ENCODE data around the gene SLC15A2.

The SLC15A2 gene

GRCh38 chr3:121976727-121977126 lies 82.5 kb downstream of the SLC15A2 start:
- no peaks in the 10 kb centered on the region for H3K36me3 ChIP-seq (ENCODE audit: control insufficient read depth, insufficient read depth, low read length)
- H3K4me1 ChIP-seq (ENCODE audit: control insufficient read depth, insufficient read depth, low read length, poor library complexity, severe bottlenecking) = no peaks in the 10 kb centered on the region
- no peaks in the 10 kb centered on the region for H3K9me3 ChIP-seq (ENCODE audit: control insufficient read depth, low read length)
- DNase-seq = no peak
- H3K4me3 ChIP-seq (ENCODE audit: insufficient read depth, low read depth, low read length, poor library complexity, severe bottlenecking) = no peak overlapping the region
- H3K27ac ChIP-seq (ENCODE audit: insufficient read depth, low read length, poor library complexity, severe bottlenecking) = no peak overlapping the region
- no peaks in the 10 kb centered on the region for H3K27me3 ChIP-seq (replicated peaks; ENCODE audit: control insufficient read depth, insufficient read depth, low read length, poor library complexity, severe bottlenecking)

DNA sequence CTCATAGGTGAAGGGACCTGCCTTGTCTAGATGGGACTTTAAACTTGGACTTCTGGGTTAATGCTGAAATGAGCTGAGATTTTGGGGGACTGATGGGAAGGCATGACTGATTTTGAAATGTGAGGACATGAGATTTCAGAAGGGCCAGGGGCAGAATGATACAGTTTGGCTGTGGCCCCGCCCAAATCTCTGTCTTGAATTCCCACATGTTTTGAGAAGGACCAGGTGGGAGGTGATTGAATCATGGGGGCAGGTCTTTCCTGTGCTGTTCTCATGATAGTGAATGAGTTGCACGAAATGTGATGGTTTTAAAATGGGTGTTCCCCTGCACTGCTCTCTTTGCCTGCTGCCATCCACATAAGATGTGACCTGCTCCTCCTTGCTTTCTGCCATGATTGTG lies 85.0 kb downstream of the SLC15A2 start:
- H3K36me3 ChIP-seq (ENCODE audit: control insufficient read depth, insufficient read depth, low read length) = no peaks in the 10 kb centered on the region
- H3K27ac ChIP-seq (ENCODE audit: insufficient read depth, low read length, poor library complexity, severe bottlenecking) = no peak overlapping the region
- no peaks in the 10 kb centered on the region for H3K27me3 ChIP-seq (replicated peaks; ENCODE audit: control insufficient read depth, insufficient read depth, low read length, poor library complexity, severe bottlenecking)
- no peak overlapping the region for H3K4me3 ChIP-seq (ENCODE audit: insufficient read depth, low read depth, low read length, poor library complexity, severe bottlenecking)
- DNase-seq = no peak
- H3K9me3 ChIP-seq (ENCODE audit: control insufficient read depth, low read length) = no peaks in the 10 kb centered on the region
- H3K4me1 ChIP-seq (ENCODE audit: control insufficient read depth, insufficient read depth, low read length, poor library complexity, severe bottlenecking) = no peaks in the 10 kb centered on the region

- Histone ChIP-seq H3K4me3 (ENCODE audit: insufficient read depth, low read depth, low read length, poor library complexity, severe bottlenecking) (no peak overlapping the region), H3K36me3 (ENCODE audit: control insufficient read depth, insufficient read depth, low read length) (no peaks in the 10 kb centered on the region), H3K9me3 (ENCODE audit: control insufficient read depth, low read length) (no peaks in the 10 kb centered on the region), H3K4me1 (ENCODE audit: control insufficient read depth, insufficient read depth, low read length, poor library complexity, severe bottlenecking) (no peaks in the 10 kb centered on the region), H3K27ac (ENCODE audit: insufficient read depth, low read length, poor library complexity, severe bottlenecking) (no peak overlapping the region), H3K27me3 (replicated peaks; ENCODE audit: control insufficient read depth, insufficient read depth, low read length, poor library complexity, severe bottlenecking) (no peaks in the 10 kb centered on the region)
- DNase-seq = no peak
Observed at GRCh38 chr3:121979734-121980449, 85.7 kb downstream of the SLC15A2 start.

GRCh38 chr3:121980450-121980796 lies 86.2 kb downstream of the SLC15A2 start:
- Histone ChIP-seq H3K4me1 (ENCODE audit: control insufficient read depth, insufficient read depth, low read length, poor library complexity, severe bottlenecking) (no peaks in the 10 kb centered on the region), H3K4me3 (ENCODE audit: insufficient read depth, low read depth, low read length, poor library complexity, severe bottlenecking) (no peak overlapping the region), H3K9me3 (ENCODE audit: control insufficient read depth, low read length) (no peaks in the 10 kb centered on the region), H3K36me3 (ENCODE audit: control insufficient read depth, insufficient read depth, low read length) (no peaks in the 10 kb centered on the region), H3K27me3 (replicated peaks; ENCODE audit: control insufficient read depth, insufficient read depth, low read length, poor library complexity, severe bottlenecking) (no peaks in the 10 kb centered on the region), H3K27ac (ENCODE audit: insufficient read depth, low read length, poor library complexity, severe bottlenecking) (no peak overlapping the region)
- no peak for DNase-seq

DNA sequence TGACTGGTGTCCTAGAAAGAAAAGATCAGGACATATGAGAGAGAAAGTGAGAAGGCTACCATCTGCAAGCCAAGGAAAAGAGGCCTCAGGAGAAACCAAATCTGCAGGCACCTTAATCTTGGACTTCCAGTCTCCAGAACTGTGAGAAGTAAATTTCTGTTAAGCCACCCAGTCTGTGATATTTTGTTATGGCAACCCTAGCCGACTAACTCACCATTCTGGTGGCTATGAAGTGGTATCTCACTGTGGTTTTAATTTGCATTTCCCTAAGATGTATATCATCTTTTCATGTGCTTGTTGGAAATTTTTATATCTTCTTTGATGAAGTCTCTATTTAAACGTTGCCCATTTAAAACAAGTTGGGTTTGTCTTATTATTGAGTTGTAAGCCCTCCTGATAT lies 87.3 kb downstream of the SLC15A2 start:
- H3K9me3 ChIP-seq (ENCODE audit: control insufficient read depth, low read length) = no peaks in the 10 kb centered on the region

DNA sequence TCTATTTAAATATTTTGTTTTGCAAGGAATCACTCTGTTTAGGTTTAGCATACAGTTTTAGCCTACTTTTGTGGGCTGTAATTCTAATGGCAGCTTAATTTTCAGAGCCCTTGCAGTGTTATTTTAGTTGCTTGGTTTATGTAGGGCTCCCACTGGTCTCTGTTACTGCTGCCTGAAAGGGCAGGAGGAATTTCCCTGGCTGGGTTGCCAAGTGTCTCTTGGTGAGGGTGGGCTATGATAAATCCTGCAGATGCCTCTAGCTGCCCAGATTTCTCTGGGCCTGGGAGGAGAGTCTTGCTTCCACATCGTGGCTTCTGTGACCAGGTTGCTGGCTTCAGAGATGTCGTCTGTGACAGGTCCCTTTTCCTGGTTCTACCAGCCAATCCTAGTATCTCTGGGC lies 91.6 kb downstream of the SLC15A2 start:
- no peaks in the 10 kb centered on the region for H3K27me3 ChIP-seq (replicated peaks; ENCODE audit: control insufficient read depth, insufficient read depth, low read length, poor library complexity, severe bottlenecking)
- no peak overlapping the region for H3K27ac ChIP-seq (ENCODE audit: insufficient read depth, low read length, poor library complexity, severe bottlenecking)
- no peaks in the 10 kb centered on the region for H3K9me3 ChIP-seq (ENCODE audit: control insufficient read depth, low read length)
- no peaks in the 10 kb centered on the region for H3K36me3 ChIP-seq (ENCODE audit: control insufficient read depth, insufficient read depth, low read length)
- H3K4me3 ChIP-seq (ENCODE audit: insufficient read depth, low read depth, low read length, poor library complexity, severe bottlenecking) = no peak overlapping the region
- no peaks in the 10 kb centered on the region for H3K4me1 ChIP-seq (ENCODE audit: control insufficient read depth, insufficient read depth, low read length, poor library complexity, severe bottlenecking)
- no peak for DNase-seq

More for the DNA sequence above, 87.3 kb downstream of the SLC15A2 start:
- Histone ChIP-seq H3K36me3 (ENCODE audit: control insufficient read depth, insufficient read depth, low read length) (no peaks in the 10 kb centered on the region), H3K4me1 (ENCODE audit: control insufficient read depth, insufficient read depth, low read length, poor library complexity, severe bottlenecking) (no peaks in the 10 kb centered on the region), H3K27me3 (replicated peaks; ENCODE audit: control insufficient read depth, insufficient read depth, low read length, poor library complexity, severe bottlenecking) (no peaks in the 10 kb centered on the region), H3K27ac (ENCODE audit: insufficient read depth, low read length, poor library complexity, severe bottlenecking) (no peak overlapping the region), H3K4me3 (ENCODE audit: insufficient read depth, low read depth, low read length, poor library complexity, severe bottlenecking) (no peak overlapping the region)
- DNase-seq = no peak

- Histone ChIP-seq H3K9me3 (ENCODE audit: control insufficient read depth, low read length) (no peaks in the 10 kb centered on the region), H3K36me3 (ENCODE audit: control insufficient read depth, insufficient read depth, low read length) (no peaks in the 10 kb centered on the region), H3K27me3 (replicated peaks; ENCODE audit: control insufficient read depth, insufficient read depth, low read length, poor library complexity, severe bottlenecking) (no peaks in the 10 kb centered on the region), H3K4me3 (ENCODE audit: insufficient read depth, low read depth, low read length, poor library complexity, severe bottlenecking) (no peak overlapping the region), H3K4me1 (ENCODE audit: control insufficient read depth, insufficient read depth, low read length, poor library complexity, severe bottlenecking) (no peaks in the 10 kb centered on the region), H3K27ac (ENCODE audit: insufficient read depth, low read length, poor library complexity, severe bottlenecking) (no peak overlapping the region)
- no peak for DNase-seq
Observed at GRCh38 chr3:121988146-121988545, 93.9 kb downstream of the SLC15A2 start.

GRCh38 chr3:121989943-121990342 lies 95.7 kb downstream of the SLC15A2 start:
- no peak for DNase-seq
- no peaks in the 10 kb centered on the region for H3K9me3 ChIP-seq (ENCODE audit: control insufficient read depth, low read length)
- no peak overlapping the region for H3K4me3 ChIP-seq (ENCODE audit: insufficient read depth, low read depth, low read length, poor library complexity, severe bottlenecking)
- no peaks in the 10 kb centered on the region for H3K36me3 ChIP-seq (ENCODE audit: control insufficient read depth, insufficient read depth, low read length)
- H3K4me1 ChIP-seq (ENCODE audit: control insufficient read depth, insufficient read depth, low read length, poor library complexity, severe bottlenecking) = no peaks in the 10 kb centered on the region
- no peaks in the 10 kb centered on the region for H3K27me3 ChIP-seq (replicated peaks; ENCODE audit: control insufficient read depth, insufficient read depth, low read length, poor library complexity, severe bottlenecking)
- no peak overlapping the region for H3K27ac ChIP-seq (ENCODE audit: insufficient read depth, low read length, poor library complexity, severe bottlenecking)

DNA sequence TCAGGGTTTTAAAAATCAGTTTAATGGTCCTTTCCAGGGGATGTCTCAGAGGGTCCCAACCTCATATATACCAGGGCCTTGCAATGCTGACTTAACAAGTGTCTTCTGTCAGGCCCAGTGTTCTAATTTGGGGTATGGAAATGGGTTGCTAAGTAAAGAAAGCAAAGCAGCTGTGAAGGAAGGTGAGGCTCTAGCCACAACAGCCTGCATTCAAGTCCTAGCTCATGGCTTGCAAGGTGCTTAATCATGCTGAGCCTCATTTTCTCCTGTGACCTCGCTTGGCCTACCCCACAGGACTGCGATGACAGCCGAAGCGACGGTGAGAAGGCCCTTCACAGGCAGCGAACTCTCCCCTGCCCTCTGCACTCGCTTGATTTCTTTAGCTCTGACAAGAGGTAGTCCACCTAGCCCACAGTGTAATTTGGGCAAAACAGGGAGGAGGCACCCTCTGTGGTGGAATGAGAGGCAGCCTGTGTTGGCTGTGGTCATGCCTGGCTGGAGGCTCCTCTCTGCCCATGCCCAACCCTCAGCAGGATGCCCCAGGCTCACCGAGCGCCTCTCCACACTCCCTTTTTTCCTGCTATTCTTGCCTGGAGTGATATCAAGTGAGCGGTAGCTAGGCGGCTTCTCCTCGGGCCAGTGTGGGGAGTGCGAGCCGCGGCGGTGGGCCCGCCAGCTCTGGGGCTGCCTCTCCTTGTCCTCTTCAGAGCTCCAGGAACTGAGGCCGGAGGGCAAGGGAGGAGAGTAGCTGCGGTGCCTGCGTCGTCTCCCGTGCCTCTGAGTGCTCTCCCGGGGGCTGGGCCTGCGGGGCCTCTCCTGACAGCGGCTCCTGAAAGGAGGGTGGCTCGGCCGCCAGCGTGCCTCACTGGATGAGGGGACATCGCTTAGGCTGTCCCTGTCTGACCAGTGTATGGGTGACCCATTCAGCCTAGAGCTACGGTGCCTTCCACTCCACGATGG lies 98.7 kb downstream of the SLC15A2 start:
- no peak overlapping the region for H3K27ac ChIP-seq (ENCODE audit: insufficient read depth, low read length, poor library complexity, severe bottlenecking)
- H3K9me3 ChIP-seq (ENCODE audit: control insufficient read depth, low read length) = no peaks in the 10 kb centered on the region
- H3K36me3 ChIP-seq (ENCODE audit: control insufficient read depth, insufficient read depth, low read length) = no peaks in the 10 kb centered on the region
- peaks cover 2% of the 10 kb centered on the region for H3K4me1 ChIP-seq (ENCODE audit: control insufficient read depth, insufficient read depth, low read length, poor library complexity, severe bottlenecking)
- H3K27me3 ChIP-seq (replicated peaks; ENCODE audit: control insufficient read depth, insufficient read depth, low read length, poor library complexity, severe bottlenecking) = no peaks in the 10 kb centered on the region
- H3K4me3 ChIP-seq (ENCODE audit: insufficient read depth, low read depth, low read length, poor library complexity, severe bottlenecking) = no peak overlapping the region
- DNase-seq = no peak
